HepG2 (cell line): ENCODE data around the gene PLEKHN1. TPM values are rescaled to one million over a fixed set of nuclear protein-coding genes. Genes with fewer than 3 reads are reported as not detected.

ENCODE experiments used
- ATAC-seq: fragments of 200-7000 bp; cut with Tn5 transposase; 3 replicates; pipeline ENCODE4 v1.9.1; 2020; ENCODE audit warnings: mild to moderate bottlenecking, moderate library complexity
- BruUV-seq: library from RNA; stranded (reverse); fragments of 400-500 nt; replicated peaks from 2 replicates; lab custom pipeline; 2021; lab: Mats Ljungman, UMichigan
- CTCF ChIA-PET: fragments of 300-600 bp; formaldehyde crosslinking; extraction: SDS; loops from one replicate; lab custom pipeline; 2021; ENCODE audit warnings: low total read pairs, inconsistent platforms, low intra/inter-chr PET ratio; lab: Yijun Ruan, JAX
- POLR2A ChIA-PET: fragments of 350-600 bp; sonication (Branson Sonifier 250); formaldehyde crosslinking; loops from one replicate; lab custom pipeline; 2020; ENCODE audit warnings: antibody characterized with exemption, inconsistent platforms; lab: Yijun Ruan, JAX
- DNase-seq: peaks from one replicate; pipeline ENCODE4 v3.0.0-alpha.2; 2015; ENCODE audit warnings: low spot score
- FAIRE-seq: peaks from 3 replicates; lab custom pipeline; 2011; peaks lifted over from hg19 to GRCh38; lab: Jason Lieb, UNC
- H2AFZ ChIP-seq: one replicate; pipeline ENCODE4 v1.6.1; 2011; ENCODE audit warnings: low read length, inconsistent platforms
- H3K27ac ChIP-seq: fragments of 300-600 bp; 3 replicates; pipeline ENCODE4 v1.8.0; 2011; ENCODE audit warnings: mixed run types, mild to moderate bottlenecking, mixed read lengths, low read length, inconsistent platforms; ENCODE audit not compliant: insufficient read depth; ENCODE audit errors: extremely low read length
- H3K27me3 ChIP-seq, 2 experiments: fragments of 200-600 bp in 1 of 2; 2 replicates in 1 of 2; 3 replicates in 1 of 2; pipeline versions ENCODE4 v1.6.0 to v1.8.0; 2011; ENCODE audit warnings: low read length in 2 of 2, mild to moderate bottlenecking in 2 of 2, moderate library complexity in 2 of 2, inconsistent platforms in 1 of 2; ENCODE audit not compliant: insufficient read depth in 2 of 2, control insufficient read depth in 1 of 2
- H3K36me3 ChIP-seq, 2 experiments: fragments of 200-600 bp in 1 of 2; replicated peaks in 1 of 2; 2 replicates in 1 of 2; 3 replicates in 1 of 2; pipeline versions ENCODE4 v1.5.1 to v1.8.0; 2011; ENCODE audit warnings: low read length in 2 of 2, inconsistent platforms in 1 of 2; ENCODE audit not compliant: insufficient read depth in 2 of 2, control insufficient read depth in 1 of 2
- H3K4me1 ChIP-seq: 2 replicates; pipeline ENCODE4 v1.5.1; 2012; ENCODE audit warnings: low read length, inconsistent platforms; ENCODE audit not compliant: insufficient read depth
- H3K4me2 ChIP-seq: 2 replicates; pipeline ENCODE4 v1.6.0; 2011; ENCODE audit warnings: low read depth, low read length, inconsistent platforms
- H3K4me3 ChIP-seq, 3 experiments: fragments of 200-600 bp in 1 of 3; sonication (generic), shearing (Covaris generic) in 1 of 3; replicated peaks in 1 of 3; 2 replicates each; pipeline ENCODE4 v1.5.1; 2011 to 2016; ENCODE audit warnings: low read length in 3 of 3, inconsistent platforms in 2 of 3, low read depth in 2 of 3, mild to moderate bottlenecking in 2 of 3, control low read depth in 1 of 3, mixed read lengths in 1 of 3; ENCODE audit not compliant: insufficient read depth in 1 of 3
- H3K79me2 ChIP-seq: one replicate; pipeline ENCODE4 v1.6.1; 2011; ENCODE audit warnings: low read length, inconsistent platforms; ENCODE audit not compliant: insufficient read depth
- H3K9ac ChIP-seq: 2 replicates; pipeline ENCODE4 v1.6.0; 2011; ENCODE audit warnings: mild to moderate bottlenecking, low read depth, low read length, inconsistent platforms; ENCODE audit not compliant: insufficient read depth
- H3K9me3 ChIP-seq: 2 replicates; pipeline ENCODE4 v1.5.1; 2012; ENCODE audit warnings: mild to moderate bottlenecking, low read length
- H4K20me1 ChIP-seq: 2 replicates; pipeline ENCODE4 v1.6.0; 2011; ENCODE audit warnings: inconsistent platforms, mild to moderate bottlenecking, low read length, moderate library complexity; ENCODE audit not compliant: insufficient read depth
- HOXA3 ChIP-seq: sonication (generic); formaldehyde crosslinking; IDR thresholded peaks from 2 replicates; pipeline ENCODE4 v1.5.0; 2020; ENCODE audit warnings: missing genetic modification reagents
- MTA3 ChIP-seq: sonication (generic); formaldehyde crosslinking; IDR thresholded peaks from 2 replicates; pipeline ENCODE4 v1.4.0; 2020; ENCODE audit warnings: missing genetic modification reagents
- PATZ1 ChIP-seq: sonication (generic); formaldehyde crosslinking; IDR thresholded peaks from 2 replicates; pipeline ENCODE4 v1.4.0; 2020; ENCODE audit warnings: missing genetic modification reagents
- TBL1XR1 ChIP-seq: fragments of 150-350 bp; IDR thresholded peaks from 2 replicates; pipeline ENCODE4 v1.6.1; 2014; ENCODE audit warnings: borderline replicate concordance, low read length; ENCODE audit not compliant: partially characterized antibody
- TBP ChIP-seq: sonication (generic); formaldehyde crosslinking; IDR thresholded peaks from 2 replicates; pipeline ENCODE4 v1.5.0; 2020; ENCODE audit warnings: missing genetic modification reagents
- ZNF326 ChIP-seq: sonication (generic); formaldehyde crosslinking; IDR thresholded peaks from 2 replicates; pipeline ENCODE4 v1.4.0; 2020; ENCODE audit warnings: missing genetic modification reagents, borderline replicate concordance
- ZNF709 ChIP-seq: sonication (generic); formaldehyde crosslinking; IDR thresholded peaks from 2 replicates; pipeline ENCODE4 v1.5.0; 2020; ENCODE audit warnings: mild to moderate bottlenecking, missing genetic modification reagents
- ZNF746 ChIP-seq: sonication (generic); formaldehyde crosslinking; IDR thresholded peaks from 2 replicates; pipeline ENCODE4 v1.8.0; 2022; ENCODE audit warnings: mild to moderate bottlenecking, missing genetic modification reagents
- WGBS: methylation state at CpG from one replicate; pipeline ENCODE4 v1.1.6; 2017; ENCODE audit warnings: low lambda C conversion rate; 5-methylcytosine and 5-hydroxymethylcytosine counted together
- in situ Hi-C: cut with HindIII; loops from 2 replicates; pipeline ENCODE4 v1.10.0; 2017; ENCODE audit warnings: low pct_unique_long_range_greater_than_20kb; ENCODE audit not compliant: extremely low pct_ligation_motif_present
- intact Hi-C: fragments of 100-400 bp; cut with micrococcal nuclease; formaldehyde crosslinking; loops from one replicate; pipeline ENCODE4 v1.10.0; 2022; ENCODE audit not compliant: unreplicated experiment
- polyA plus RNA-seq, 8 experiments: library from polyadenylated mRNA; depleted of rRNA in 3 of 8; stranded (reverse) in 7 of 8; unstranded in 1 of 8; fragments of >200 nt; fragmentation: Illumina TruSeq in 4 of 8; extraction: Trizol in 4 of 8; gene quantifications; 2 replicates each; pipeline versions ENCODE4 v1.2.1 to v1.2.3, GENCODE V29; 2011 to 2016; ENCODE audit warnings: low read depth in 4 of 8, missing spikeins in 1 of 8, mixed read lengths in 1 of 8; ENCODE audit not compliant: insufficient read depth in 1 of 8
- total RNA-seq, 5 experiments: library from RNA; depleted of rRNA; stranded (reverse); fragments of >200 nt; fragmentation: Illumina TruSeq; extraction: Trizol; gene quantifications; 2 replicates each; pipeline ENCODE4 v1.2.3, GENCODE V29; 2016; ENCODE audit warnings: low read depth in 1 of 5
- TF ChIP-seq, protein P1 (sequence below): sonication (generic); formaldehyde crosslinking; IDR thresholded peaks from 2 replicates; pipeline ENCODE4 v1.5.0; 2020; ENCODE audit warnings: mild to moderate bottlenecking, missing genetic modification reagents, moderate library complexity

The PLEKHN1 gene
- total and polyA plus RNA-seq, 2 of the 13 experiments (the other 11 are each of a cell fraction or from before 2014, with no cell fraction given) = 0.42 to 0.58 TPM

GRCh38 chr1:997993-998744 is 31.9 kb downstream of the PLEKHN1 start (continued):
- TF ChIP-seq TBL1XR1 (no peak), HOXA3 (CRISPR knock-in tag) (peak; percentile 22), TBP (CRISPR knock-in tag) (no peak), ZNF746 (CRISPR knock-in tag) (peak; percentile 91), ZNF326 (CRISPR knock-in tag) (no peak)
- TF ChIP-seq, protein P1, sequence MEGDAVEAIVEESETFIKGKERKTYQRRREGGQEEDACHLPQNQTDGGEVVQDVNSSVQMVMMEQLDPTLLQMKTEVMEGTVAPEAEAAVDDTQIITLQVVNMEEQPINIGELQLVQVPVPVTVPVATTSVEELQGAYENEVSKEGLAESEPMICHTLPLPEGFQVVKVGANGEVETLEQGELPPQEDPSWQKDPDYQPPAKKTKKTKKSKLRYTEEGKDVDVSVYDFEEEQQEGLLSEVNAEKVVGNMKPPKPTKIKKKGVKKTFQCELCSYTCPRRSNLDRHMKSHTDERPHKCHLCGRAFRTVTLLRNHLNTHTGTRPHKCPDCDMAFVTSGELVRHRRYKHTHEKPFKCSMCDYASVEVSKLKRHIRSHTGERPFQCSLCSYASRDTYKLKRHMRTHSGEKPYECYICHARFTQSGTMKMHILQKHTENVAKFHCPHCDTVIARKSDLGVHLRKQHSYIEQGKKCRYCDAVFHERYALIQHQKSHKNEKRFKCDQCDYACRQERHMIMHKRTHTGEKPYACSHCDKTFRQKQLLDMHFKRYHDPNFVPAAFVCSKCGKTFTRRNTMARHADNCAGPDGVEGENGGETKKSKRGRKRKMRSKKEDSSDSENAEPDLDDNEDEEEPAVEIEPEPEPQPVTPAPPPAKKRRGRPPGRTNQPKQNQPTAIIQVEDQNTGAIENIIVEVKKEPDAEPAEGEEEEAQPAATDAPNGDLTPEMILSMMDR = peak; percentile 46

DNA sequence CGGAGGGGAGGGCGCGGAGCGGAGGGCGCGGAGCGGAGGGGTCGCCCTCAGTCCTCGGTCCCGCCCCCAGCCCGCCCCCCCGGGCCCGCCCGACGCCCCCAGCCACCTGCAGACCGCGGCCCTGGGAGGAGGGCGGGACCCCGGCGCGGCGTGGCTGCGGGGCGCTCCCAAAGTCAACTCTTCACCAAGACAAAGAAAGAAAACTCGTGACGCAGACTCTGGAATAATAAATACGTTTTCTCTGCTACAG is 32.4 kb downstream of the PLEKHN1 start:
- POLR2A ChIA-PET = interaction anchor here (1.0 to 3.2 kb wide), 3 partner anchors 8 to 61 kb away, joined by 3 to 13 read pairs (median 6); partner anchors contain the start of gene ISG15
- Histone ChIP-seq H3K36me3 (no peaks in the 10 kb centered on the region), H3K4me1 (peaks cover 52% of the 10 kb centered on the region), H2AFZ (no peak overlapping the region), H3K79me2 (peaks cover 9% of the 10 kb centered on the region), H3K4me2 (peak overlapping the region; percentile 92)
- FAIRE-seq = no peak
- ATAC-seq = no peak
- no TSS peak for BruUV-seq
- 0 out of 2 replicates have a peak, but pooled peaks have one; percentile 23 for TF ChIP-seq ZNF709
- peak; percentile 32 for TF ChIP-seq PATZ1
- TF ChIP-seq MTA3 (CRISPR knock-in tag) = no peak
- TF ChIP-seq, all 625 proteins: peak for 2
- in situ Hi-C loops (no loop called here), intact Hi-C loops (no loop called here)
- Histone ChIP-seq H4K20me1 (peaks cover 4% of the 10 kb centered on the region; the same call in 1 of the 2 replicates), H3K27me3 (no peaks in the 10 kb centered on the region), H3K9ac (peak overlapping the region; percentile 84), H3K4me3 (peak overlapping the region; percentile 63 to 78 (median 78); a peak in 5 of 6 replicates), H3K9me3 (no peaks in the 10 kb centered on the region), H3K27ac (peak overlapping the region; percentile 97)
- no peak for DNase-seq
- WGBS = 10% methylated on average over 15 of the region's 27 CpGs
- CTCF ChIA-PET = no interaction called here
